B cell (primary cell): Measurements from ENCODE around the gene NIPAL3. TPM values are rescaled to one million over a fixed set of nuclear protein-coding genes. Genes with fewer than 3 reads are reported as not detected.

ENCODE experiments used
- ATAC-seq: fragments of 200-7000 bp; cut with Tn5 transposase; one replicate; pipeline ENCODE4 v1.10.0; 2021; ENCODE audit warnings: low read depth, mild to moderate bottlenecking, moderate number of reproducible peaks, moderate library complexity
- CTCF ChIA-PET: fragments of 350-600 bp; sonication (Branson Sonifier 250); formaldehyde crosslinking; loops from one replicate; lab custom pipeline; 2021; ENCODE audit warnings: antibody characterized with exemption, inconsistent platforms; lab: Charles Lee
- POLR2A ChIA-PET: fragments of 350-600 bp; sonication (Branson Sonifier 250); formaldehyde crosslinking; loops from one replicate; lab custom pipeline; 2021; ENCODE audit warnings: antibody characterized with exemption; lab: Charles Lee
- DNase-seq: peaks from one replicate; pipeline ENCODE4 v3.0.0; 2013
- H2AFZ ChIP-seq: 2 replicates; pipeline ENCODE4 v1.6.1; 2012; ENCODE audit warnings: mild to moderate bottlenecking, low read depth, low read length; ENCODE audit not compliant: insufficient read depth, poor library complexity, severe bottlenecking
- H3K27ac ChIP-seq, 2 donors: 1 replicate in 1 of 2; 2 replicates in 1 of 2; pipeline ENCODE4 v1.5.1; 2012 to 2013; ENCODE audit warnings: low read length in 2 of 2, mild to moderate bottlenecking in 2 of 2, moderate library complexity in 1 of 2
- H3K27me3 ChIP-seq, 4 experiments: fragments of 200-600 bp in 1 of 4; sonication (generic) in 1 of 4; replicated peaks in 1 of 4; 1 replicate in 2 of 4; 2 replicates in 2 of 4; pipeline versions ENCODE4 v1.6.1 to v1.7.0; 2013 to 2016; ENCODE audit warnings: low read length in 3 of 4, mild to moderate bottlenecking in 2 of 4, mixed read lengths in 1 of 4, moderate library complexity in 1 of 4; ENCODE audit not compliant: insufficient read depth in 4 of 4, control insufficient read depth in 3 of 4; ENCODE audit errors: control extremely low read depth in 1 of 4
- H3K36me3 ChIP-seq, 2 experiments: replicated peaks in 1 of 2; 1 replicate in 1 of 2; 2 replicates in 1 of 2; pipeline versions ENCODE4 v1.6.1 to v1.7.1; 2013; ENCODE audit warnings: low read length in 1 of 2; ENCODE audit not compliant: insufficient read depth in 2 of 2, control insufficient read depth in 1 of 2; ENCODE audit errors: control extremely low read depth in 1 of 2, extremely low read depth in 1 of 2
- H3K4me1 ChIP-seq, 2 donors: fragments of 200-600 bp in 1 of 2; sonication (generic) in 1 of 2; 1 replicate in 1 of 2; 2 replicates in 1 of 2; pipeline versions ENCODE4 v1.5.1 to v1.6.1; 2013 to 2017; ENCODE audit warnings: low read length in 2 of 2; ENCODE audit not compliant: control insufficient read depth in 2 of 2, insufficient read depth in 2 of 2
- H3K4me2 ChIP-seq: replicated peaks from 2 replicates; pipeline ENCODE3; 2012; ENCODE audit warnings: mild to moderate bottlenecking, low read depth, low read length; ENCODE audit not compliant: poor library complexity, severe bottlenecking
- H3K4me3 ChIP-seq, 5 experiments: fragments of 200-600 bp in 1 of 5; sonication (generic) in 1 of 5; 1 replicate in 3 of 5; 2 replicates in 2 of 5; pipeline versions ENCODE4 v1.5.1 to v1.7.0; 2011 to 2016; ENCODE audit warnings: low read length in 4 of 5, mild to moderate bottlenecking in 4 of 5, low read depth in 2 of 5, control low read depth in 1 of 5, moderate library complexity in 1 of 5; ENCODE audit not compliant: insufficient read depth in 1 of 5; ENCODE audit errors: control extremely low read depth in 1 of 5, extremely low read depth in 1 of 5
- H3K79me2 ChIP-seq: fragments of 200-600 bp; sonication (generic); one replicate; pipeline ENCODE4 v1.6.0; 2016; ENCODE audit warnings: low read length; ENCODE audit not compliant: control insufficient read depth, insufficient read depth
- H3K9ac ChIP-seq: fragments of 200-600 bp; sonication (generic); 2 replicates; pipeline ENCODE4 v1.6.1; 2017; ENCODE audit warnings: mild to moderate bottlenecking, low read length, moderate library complexity
- H3K9me3 ChIP-seq, 3 donors: one replicate each; pipeline versions ENCODE4 v1.6.1 to v1.7.1; 2013; ENCODE audit warnings: low read length in 2 of 3; ENCODE audit not compliant: control insufficient read depth in 2 of 3, insufficient read depth in 1 of 3; ENCODE audit errors: control extremely low read depth in 1 of 3
- H4K20me1 ChIP-seq: 2 replicates; pipeline ENCODE4 v1.6.0; 2012; ENCODE audit warnings: mild to moderate bottlenecking, low read length; ENCODE audit not compliant: insufficient read depth, control insufficient read depth, poor library complexity, severe bottlenecking
- H3K27ac Mint-ChIP-seq: one replicate; pipeline ENCODE4 v1.8.0; 2021; ENCODE audit warnings: mixed read lengths
- H3K27me3 Mint-ChIP-seq: one replicate; pipeline ENCODE4 v1.8.0; 2021; ENCODE audit warnings: mixed read lengths
- H3K4me1 Mint-ChIP-seq: one replicate; pipeline ENCODE4 v1.8.0; 2021; ENCODE audit warnings: mixed read lengths
- H3K4me3 Mint-ChIP-seq: one replicate; pipeline ENCODE4 v1.8.0; 2021; ENCODE audit warnings: mixed read lengths
- H3K9me3 Mint-ChIP-seq: one replicate; pipeline ENCODE4 v1.8.0; 2022; ENCODE audit warnings: mixed read lengths; ENCODE audit not compliant: insufficient read depth
- EZH2 ChIP-seq: IDR thresholded peaks from 2 replicates; pipeline ENCODE4 v1.6.1; 2012; ENCODE audit warnings: borderline replicate concordance, low read depth, mild to moderate bottlenecking, moderate library complexity, low read length; ENCODE audit not compliant: insufficient read depth, poor library complexity, severe bottlenecking
- WGBS: methylation state at CpG from one replicate; pipeline ENCODE4 v1.1.5; 2013; ENCODE audit warnings: missing lambda C conversion rate; ENCODE audit not compliant: insufficient coverage; 5-methylcytosine and 5-hydroxymethylcytosine counted together
- intact Hi-C: fragments of 100-400 bp; cut with micrococcal nuclease; formaldehyde crosslinking; loops from one replicate; pipeline ENCODE4 v1.10.0; 2022
- polyA plus RNA-seq: library from polyadenylated mRNA; depleted of rRNA; stranded (reverse); fragments of >200 nt; gene quantifications from 2 replicates; pipeline ENCODE4 v1.2.3, GENCODE V29; 2012
- total RNA-seq, 2 donors: library from RNA; stranded (reverse); fragments of 120-200 nt in 1 of 2; gene quantifications; 1 replicate in 1 of 2; 2 replicates in 1 of 2; pipeline versions ENCODE4 v1.2.3 to v1.2.4, GENCODE V29; 2013 to 2022
- TF ChIP-seq, protein P1 (sequence below): fragments of 200-600 bp; IDR thresholded peaks from one replicate; pipeline ENCODE4 v1.8.0; 2022; ENCODE audit warnings: antibody characterized with exemption, mild to moderate bottlenecking

NIPAL3 gene
- total and polyA plus RNA-seq, 2 donors (not counting 1 experiment from before 2014, with no cell fraction given) = 23.8 to 31.6 TPM

DNA sequence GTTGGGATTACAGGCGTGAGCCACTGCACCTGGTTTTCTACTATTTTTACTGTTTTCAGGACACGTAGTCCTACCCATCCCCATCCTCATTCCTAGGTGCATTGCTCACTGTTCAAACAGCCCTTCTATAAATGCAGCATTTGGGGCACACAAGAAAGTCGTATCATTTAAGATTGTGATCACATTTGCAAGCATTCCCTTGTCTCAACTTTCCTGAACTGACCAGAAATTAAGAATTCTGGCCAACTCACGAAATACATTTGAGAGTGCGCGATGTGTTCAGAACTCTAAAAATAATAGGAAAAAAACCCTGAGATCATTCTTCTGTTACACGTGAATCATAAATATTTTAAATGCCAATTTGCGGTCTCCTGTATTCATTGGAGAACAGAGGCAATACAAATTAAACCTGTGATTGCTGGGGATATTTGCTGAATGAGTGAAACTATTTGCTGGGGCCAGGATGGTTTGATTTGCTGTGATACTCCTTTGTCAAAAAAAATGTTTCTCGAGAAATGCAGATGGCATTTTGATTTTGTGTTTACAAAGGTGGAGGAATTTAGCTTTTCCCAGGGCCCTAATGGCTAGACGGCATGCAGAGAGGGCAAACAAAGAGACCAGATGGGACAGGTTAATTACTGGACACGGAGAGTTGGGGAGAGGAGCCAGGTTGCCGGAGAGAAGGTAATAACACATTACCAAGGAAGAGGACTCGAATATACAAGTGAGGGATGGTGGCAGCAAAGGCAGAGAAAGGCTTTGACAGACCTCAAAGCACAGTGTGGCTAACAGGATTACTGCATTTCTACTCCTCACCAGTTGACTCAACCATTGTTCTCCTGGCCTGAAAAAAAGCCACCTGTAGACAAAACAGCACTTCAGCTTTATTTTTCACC, 40.5 kb upstream of the NIPAL3 start:
- peak overlapping the region; percentile 68 for H3K27ac Mint-ChIP-seq
- POLR2A ChIA-PET = interaction anchor here (0.6 kb wide), 1 partner anchor 212 kb away, joined by 5 read pairs; no protein-coding TSS in a partner anchor

More for the DNA sequence above, 40.5 kb upstream of the NIPAL3 start:
- intact Hi-C loops = loop anchor here (10.0 kb wide), 1 partner anchor 50 kb away; no protein-coding TSS in a partner anchor
- no peak overlapping the region for H3K4me2 ChIP-seq
- TF ChIP-seq, protein P1, sequence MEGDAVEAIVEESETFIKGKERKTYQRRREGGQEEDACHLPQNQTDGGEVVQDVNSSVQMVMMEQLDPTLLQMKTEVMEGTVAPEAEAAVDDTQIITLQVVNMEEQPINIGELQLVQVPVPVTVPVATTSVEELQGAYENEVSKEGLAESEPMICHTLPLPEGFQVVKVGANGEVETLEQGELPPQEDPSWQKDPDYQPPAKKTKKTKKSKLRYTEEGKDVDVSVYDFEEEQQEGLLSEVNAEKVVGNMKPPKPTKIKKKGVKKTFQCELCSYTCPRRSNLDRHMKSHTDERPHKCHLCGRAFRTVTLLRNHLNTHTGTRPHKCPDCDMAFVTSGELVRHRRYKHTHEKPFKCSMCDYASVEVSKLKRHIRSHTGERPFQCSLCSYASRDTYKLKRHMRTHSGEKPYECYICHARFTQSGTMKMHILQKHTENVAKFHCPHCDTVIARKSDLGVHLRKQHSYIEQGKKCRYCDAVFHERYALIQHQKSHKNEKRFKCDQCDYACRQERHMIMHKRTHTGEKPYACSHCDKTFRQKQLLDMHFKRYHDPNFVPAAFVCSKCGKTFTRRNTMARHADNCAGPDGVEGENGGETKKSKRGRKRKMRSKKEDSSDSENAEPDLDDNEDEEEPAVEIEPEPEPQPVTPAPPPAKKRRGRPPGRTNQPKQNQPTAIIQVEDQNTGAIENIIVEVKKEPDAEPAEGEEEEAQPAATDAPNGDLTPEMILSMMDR = no peak
- no peak for TF ChIP-seq EZH2
- no peak for DNase-seq
- no peak overlapping the region for H3K9ac ChIP-seq
- H3K27ac ChIP-seq = peak overlapping the region in 1 of 2 donors; percentile 24
- no peaks in the 10 kb centered on the region for H3K9me3 Mint-ChIP-seq
- no peaks in the 10 kb centered on the region for H3K27me3 ChIP-seq
- peaks cover 21 to 24% of the 10 kb centered on the region in 2 donors for H3K4me1 ChIP-seq
- no peaks in the 10 kb centered on the region for H4K20me1 ChIP-seq
- peaks cover 3 to 8% of the 10 kb centered on the region in 2 experiments for H3K36me3 ChIP-seq
- WGBS = 94% methylated on average over 9 of the region's 13 CpGs
- no peak overlapping the region for H2AFZ ChIP-seq
- no peak overlapping the region for H3K4me3 ChIP-seq
- CTCF ChIA-PET = interaction anchor here (1.3 to 3.9 kb wide), 2 partner anchors 9 to 17 kb away, joined by 3 to 27 read pairs; no protein-coding TSS in a partner anchor
- no peak for ATAC-seq
- no peaks in the 10 kb centered on the region for H3K9me3 ChIP-seq
- H3K79me2 ChIP-seq = no peaks in the 10 kb centered on the region
- H3K4me1 Mint-ChIP-seq = peaks cover 21% of the 10 kb centered on the region
- no peak overlapping the region for H3K4me3 Mint-ChIP-seq
- no peaks in the 10 kb centered on the region for H3K27me3 Mint-ChIP-seq
